Measurements from ENCODE around the gene RAET1L. TPM values are rescaled to one million over a fixed set of nuclear protein-coding genes. Genes with fewer than 3 reads are reported as not detected.
A peak's percentile ranks its signal among the peaks of the same experiment; 100 is the strongest.
"Not testable (repeated sequence)": the region's sequence is repeated elsewhere in the genome, so short reads cannot be mapped to it uniquely, and the experiment has no call there.

The RAET1L gene
- polyA plus RNA-seq, 1 donor (not counting 4 experiments of a cell fraction or from before 2014, with no cell fraction given): 6.9 TPM

DNA sequence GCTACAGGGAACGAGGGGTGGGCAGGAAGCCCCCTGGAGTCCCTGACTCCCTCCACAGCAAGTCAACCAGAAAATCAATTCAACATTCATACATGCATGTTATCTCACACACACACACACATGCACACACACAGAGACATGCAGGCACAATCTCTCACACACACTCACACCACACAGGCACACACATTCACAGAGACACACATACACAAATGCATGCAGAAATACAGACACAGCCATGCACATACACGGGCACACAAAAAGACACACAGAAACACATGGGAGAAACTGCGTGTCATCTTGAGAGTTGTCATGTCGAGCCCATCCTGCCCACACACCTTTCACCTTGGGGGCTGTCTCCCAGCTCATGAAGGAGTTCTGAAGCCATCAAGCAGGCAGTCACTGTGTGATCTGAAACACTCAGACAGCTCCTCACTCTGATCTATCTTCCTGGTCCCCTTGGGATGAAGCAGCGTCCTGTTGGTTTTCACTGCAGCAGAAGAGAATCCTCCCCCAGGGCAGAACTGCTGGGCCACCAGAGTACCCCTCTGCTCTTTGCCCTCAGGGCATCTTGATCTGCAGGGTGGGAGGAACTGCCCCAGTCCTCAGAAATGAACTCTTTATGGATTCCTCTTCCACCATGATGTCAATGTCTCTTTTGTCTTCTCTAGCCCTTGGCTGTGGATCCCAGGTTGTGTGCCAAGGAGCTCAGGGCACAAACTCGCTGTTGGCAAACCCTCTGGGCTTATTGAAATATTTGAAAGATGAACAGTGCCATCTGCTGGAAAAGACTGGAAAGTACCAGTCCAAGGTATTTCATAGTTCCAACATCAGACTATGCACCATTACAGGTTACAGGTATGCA is 8.8 kb downstream of the RAET1L start:
- no peaks in the 10 kb centered on the region for H4K20me1 ChIP-seq (ENCODE audit: control insufficient read depth, extremely low read depth, insufficient read depth, low read length)
- H3K4me3 ChIP-seq (ENCODE audit: control insufficient read depth in 2 of 3, extremely low read depth in 1 of 3, insufficient read depth in 2 of 3, low read depth in 1 of 3, low read length in 3 of 3): no peak overlapping the region
- H3K9me3 ChIP-seq (ENCODE audit: control insufficient read depth, low read depth, low read length): no peaks in the 10 kb centered on the region
- no peaks in the 10 kb centered on the region for H3K36me3 ChIP-seq (ENCODE audit: control insufficient read depth in 2 of 2, extremely low read depth in 1 of 2, insufficient read depth in 2 of 2, low read length in 2 of 2)
- H3K27ac ChIP-seq (ENCODE audit: control insufficient read depth, insufficient read depth, low read length): no peak overlapping the region
- H3K79me2 ChIP-seq (ENCODE audit: control insufficient read depth, insufficient read depth, low read length): no peaks in the 10 kb centered on the region
- H3K4me2 ChIP-seq (ENCODE audit: control insufficient read depth, extremely low read depth, insufficient read depth, low read depth, low read length): no peak overlapping the region
- FAIRE-seq: peak; percentile 69
- DNase-seq (ENCODE audit: low read depth, low spot score): peak; percentile 23
- no peak overlapping the region for H2AFZ ChIP-seq (ENCODE audit: control insufficient read depth, low read length)
- TF ChIP-seq, protein P1, sequence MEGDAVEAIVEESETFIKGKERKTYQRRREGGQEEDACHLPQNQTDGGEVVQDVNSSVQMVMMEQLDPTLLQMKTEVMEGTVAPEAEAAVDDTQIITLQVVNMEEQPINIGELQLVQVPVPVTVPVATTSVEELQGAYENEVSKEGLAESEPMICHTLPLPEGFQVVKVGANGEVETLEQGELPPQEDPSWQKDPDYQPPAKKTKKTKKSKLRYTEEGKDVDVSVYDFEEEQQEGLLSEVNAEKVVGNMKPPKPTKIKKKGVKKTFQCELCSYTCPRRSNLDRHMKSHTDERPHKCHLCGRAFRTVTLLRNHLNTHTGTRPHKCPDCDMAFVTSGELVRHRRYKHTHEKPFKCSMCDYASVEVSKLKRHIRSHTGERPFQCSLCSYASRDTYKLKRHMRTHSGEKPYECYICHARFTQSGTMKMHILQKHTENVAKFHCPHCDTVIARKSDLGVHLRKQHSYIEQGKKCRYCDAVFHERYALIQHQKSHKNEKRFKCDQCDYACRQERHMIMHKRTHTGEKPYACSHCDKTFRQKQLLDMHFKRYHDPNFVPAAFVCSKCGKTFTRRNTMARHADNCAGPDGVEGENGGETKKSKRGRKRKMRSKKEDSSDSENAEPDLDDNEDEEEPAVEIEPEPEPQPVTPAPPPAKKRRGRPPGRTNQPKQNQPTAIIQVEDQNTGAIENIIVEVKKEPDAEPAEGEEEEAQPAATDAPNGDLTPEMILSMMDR (optimal IDR thresholded peaks at IDR 0.05 in 1 of 3, IDR thresholded peaks at IDR 0.05 in 1 of 3, conservative IDR thresholded peaks at IDR 0.05 in 1 of 3; ENCODE audit: extremely low read depth in 1 of 3, insufficient read depth in 2 of 3, low read length in 3 of 3): peak; percentile 37 to 60 (median 46)
- no peak for TF ChIP-seq EZH2 (IDR thresholded peaks at IDR 0.05; ENCODE audit: low read length)
- H3K9me1 ChIP-seq (ENCODE audit: control insufficient read depth, extremely low read depth, insufficient read depth, low read length): no peaks in the 10 kb centered on the region
- no peak overlapping the region for H3K9ac ChIP-seq (ENCODE audit: control insufficient read depth, extremely low read depth, insufficient read depth, low read length)
- dilution Hi-C loops (cut with MboI; ENCODE audit: extremely low pct_ligation_motif_present, low sequenced_read_pairs): no loop called here
- peaks cover 34% of the 10 kb centered on the region for H3K27me3 ChIP-seq (ENCODE audit: control insufficient read depth, extremely low read depth, insufficient read depth, low read length)
- no peaks in the 10 kb centered on the region for H3K4me1 ChIP-seq (ENCODE audit: control insufficient read depth, extremely low read depth, insufficient read depth, low read length)

DNA sequence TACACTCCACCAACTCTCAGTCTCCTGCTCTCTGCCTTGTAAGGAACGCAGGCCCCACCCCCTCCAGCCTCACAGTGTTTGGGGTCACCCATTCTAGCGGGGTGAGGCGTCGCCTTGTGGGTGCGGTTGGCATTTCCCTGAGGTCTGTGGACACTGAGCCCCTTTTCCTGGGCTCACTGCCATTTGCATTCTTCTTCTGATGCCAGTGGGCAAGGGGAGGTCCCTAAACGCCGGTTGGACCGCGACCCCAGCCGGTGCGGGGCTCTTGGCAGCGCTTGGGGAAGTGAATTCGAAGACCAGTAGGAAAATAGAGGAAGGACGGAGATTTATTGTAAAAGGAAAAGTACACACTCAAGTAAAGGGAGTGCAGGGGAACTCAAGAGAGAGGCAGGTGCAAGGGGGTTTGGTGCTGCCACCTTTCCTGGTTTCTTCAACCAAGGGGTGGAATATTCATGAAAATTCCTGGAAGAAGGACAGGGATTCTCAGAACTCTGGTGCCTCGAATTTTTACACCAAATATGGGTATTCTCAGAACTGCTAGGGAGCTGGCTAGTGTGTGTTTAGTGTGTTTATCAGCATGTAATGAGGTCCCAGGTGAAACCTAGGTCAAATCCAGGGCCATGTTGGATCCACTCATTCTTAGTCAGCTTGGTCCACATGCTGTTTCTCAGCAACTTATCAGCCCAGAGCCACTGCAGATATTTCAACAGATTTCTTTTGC is 9.9 kb downstream of the RAET1L start:
- DNase-seq (ENCODE audit: low read depth, low spot score); H3K9ac ChIP-seq (ENCODE audit: control insufficient read depth, extremely low read depth, insufficient read depth, low read length); H3K4me1 ChIP-seq (ENCODE audit: control insufficient read depth, extremely low read depth, insufficient read depth, low read length); dilution Hi-C loops (cut with MboI; ENCODE audit: extremely low pct_ligation_motif_present, low sequenced_read_pairs); FAIRE-seq; H3K9me3 ChIP-seq (ENCODE audit: control insufficient read depth, low read depth, low read length); H3K79me2 ChIP-seq (ENCODE audit: control insufficient read depth, insufficient read depth, low read length); H3K36me3 ChIP-seq (ENCODE audit: control insufficient read depth in 2 of 2, extremely low read depth in 1 of 2, insufficient read depth in 2 of 2, low read length in 2 of 2); H3K9me1 ChIP-seq (ENCODE audit: control insufficient read depth, extremely low read depth, insufficient read depth, low read length); H3K27ac ChIP-seq (ENCODE audit: control insufficient read depth, insufficient read depth, low read length); H4K20me1 ChIP-seq (ENCODE audit: control insufficient read depth, extremely low read depth, insufficient read depth, low read length); H3K4me3 ChIP-seq (ENCODE audit: control insufficient read depth in 2 of 3, extremely low read depth in 1 of 3, insufficient read depth in 2 of 3, low read depth in 1 of 3, low read length in 3 of 3): not testable (repeated sequence)
- Histone ChIP-seq H3K4me2 (ENCODE audit: control insufficient read depth, extremely low read depth, insufficient read depth, low read depth, low read length) (peak overlapping the region; percentile 37), H3K27me3 (ENCODE audit: control insufficient read depth, extremely low read depth, insufficient read depth, low read length) (peaks cover 34% of the 10 kb centered on the region), H2AFZ (ENCODE audit: control insufficient read depth, low read length) (peak overlapping the region; percentile 15)
- TF ChIP-seq, protein P1 (optimal IDR thresholded peaks at IDR 0.05 in 1 of 3, IDR thresholded peaks at IDR 0.05 in 1 of 3, conservative IDR thresholded peaks at IDR 0.05 in 1 of 3; ENCODE audit: extremely low read depth in 1 of 3, insufficient read depth in 2 of 3, low read length in 3 of 3): peak in 1 of 3 experiments; percentile 4

DNA sequence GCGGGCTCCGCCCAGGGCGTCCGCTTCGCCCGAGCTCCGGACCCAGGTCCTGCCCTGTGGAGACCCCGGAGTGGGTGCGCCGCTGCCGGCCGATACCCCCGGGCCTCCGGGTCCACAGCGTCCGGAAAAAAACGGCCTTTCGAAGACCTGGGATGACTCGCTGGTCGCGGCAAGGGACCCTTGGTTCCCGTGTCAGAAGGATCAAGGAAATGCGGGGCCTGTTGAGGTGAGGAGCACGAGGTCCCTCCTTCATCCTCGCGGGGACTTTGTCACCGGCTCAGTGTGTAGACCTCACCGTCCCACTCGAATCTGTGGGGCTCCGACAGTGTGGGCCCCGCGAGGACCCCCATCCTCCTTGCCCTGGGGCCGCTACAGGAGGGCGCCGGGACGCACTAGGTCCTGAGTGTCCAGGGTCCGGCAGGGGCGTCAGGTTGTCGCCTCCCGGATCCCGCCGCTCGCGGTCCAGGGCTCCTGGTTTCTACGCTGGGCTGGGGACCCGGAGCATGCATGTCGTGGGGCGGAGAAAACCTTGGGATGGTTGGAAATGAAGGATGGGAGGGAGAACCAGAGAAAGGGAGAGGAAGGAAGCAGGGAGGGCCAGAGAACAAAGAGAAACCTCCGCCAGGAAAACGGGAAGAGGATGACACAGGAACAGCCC is 10.6 kb downstream of the RAET1L start:
- H3K4me1 ChIP-seq (ENCODE audit: control insufficient read depth, extremely low read depth, insufficient read depth, low read length); H3K9me1 ChIP-seq (ENCODE audit: control insufficient read depth, extremely low read depth, insufficient read depth, low read length); H3K79me2 ChIP-seq (ENCODE audit: control insufficient read depth, insufficient read depth, low read length); H3K9me3 ChIP-seq (ENCODE audit: control insufficient read depth, low read depth, low read length); H3K9ac ChIP-seq (ENCODE audit: control insufficient read depth, extremely low read depth, insufficient read depth, low read length); H3K36me3 ChIP-seq (ENCODE audit: control insufficient read depth in 2 of 2, extremely low read depth in 1 of 2, insufficient read depth in 2 of 2, low read length in 2 of 2); H4K20me1 ChIP-seq (ENCODE audit: control insufficient read depth, extremely low read depth, insufficient read depth, low read length); DNase-seq (ENCODE audit: low read depth, low spot score); dilution Hi-C loops (cut with MboI; ENCODE audit: extremely low pct_ligation_motif_present, low sequenced_read_pairs); H3K4me3 ChIP-seq (ENCODE audit: control insufficient read depth in 2 of 3, extremely low read depth in 1 of 3, insufficient read depth in 2 of 3, low read depth in 1 of 3, low read length in 3 of 3); FAIRE-seq; H3K27ac ChIP-seq (ENCODE audit: control insufficient read depth, insufficient read depth, low read length): not testable (repeated sequence)
- Histone ChIP-seq H3K27me3 (ENCODE audit: control insufficient read depth, extremely low read depth, insufficient read depth, low read length) (peaks cover 34% of the 10 kb centered on the region), H2AFZ (ENCODE audit: control insufficient read depth, low read length) (peak overlapping the region; percentile 15), H3K4me2 (ENCODE audit: control insufficient read depth, extremely low read depth, insufficient read depth, low read depth, low read length) (peak overlapping the region; percentile 37)
